HFFc6 (cell line): ENCODE measurements around the gene POLN. TPM values are rescaled to one million over a fixed set of nuclear protein-coding genes. Genes with fewer than 3 reads are reported as not detected.

Source experiments
- DNase-seq: peaks from one replicate; pipeline ENCODE4 v3.0.0-alpha.2; 2018
- H3K27ac Mint-ChIP-seq: 2 replicates; pipeline ENCODE4 v1.8.0; 2020; ENCODE audit warnings: mild to moderate bottlenecking, mixed read lengths
- H3K27me3 Mint-ChIP-seq: 2 replicates; pipeline ENCODE4 v1.8.0; 2021; ENCODE audit warnings: mild to moderate bottlenecking, moderate library complexity, mixed read lengths; ENCODE audit not compliant: insufficient read depth
- H3K36me3 Mint-ChIP-seq: 2 replicates; pipeline ENCODE4 v1.8.0; 2021; ENCODE audit warnings: low read depth, mixed read lengths
- H3K4me1 Mint-ChIP-seq: 2 replicates; pipeline ENCODE4 v1.8.0; 2020; ENCODE audit warnings: low read depth, mixed read lengths
- H3K4me3 Mint-ChIP-seq: 2 replicates; pipeline ENCODE4 v1.8.0; 2020; ENCODE audit warnings: mild to moderate bottlenecking, moderate library complexity, mixed read lengths
- H3K9me3 Mint-ChIP-seq: 2 replicates; pipeline ENCODE4 v1.8.0; 2020; ENCODE audit warnings: mild to moderate bottlenecking, mixed read lengths
- total RNA-seq, 6 experiments: library from RNA; stranded (reverse); fragmentation: NEBNext Ultra II Directional; extraction: Animal tissue kit (Norgen Biotek cat#: 25700); gene quantifications; 2 replicates in 1 of 6; 3 replicates in 5 of 6; pipeline ENCODE4 v1.2.3, GENCODE V29; 2021
- TF ChIP-seq, protein P1 (sequence below): fragments of 200-600 bp; sonication (generic); IDR thresholded peaks from 2 replicates; pipeline ENCODE4 v1.5.0; 2021; ENCODE audit warnings: antibody characterized with exemption, mild to moderate bottlenecking

The POLN gene
- total RNA-seq, 6 experiments from 2014 or later: 1.5 to 3.4 (median 2.2) TPM

DNA sequence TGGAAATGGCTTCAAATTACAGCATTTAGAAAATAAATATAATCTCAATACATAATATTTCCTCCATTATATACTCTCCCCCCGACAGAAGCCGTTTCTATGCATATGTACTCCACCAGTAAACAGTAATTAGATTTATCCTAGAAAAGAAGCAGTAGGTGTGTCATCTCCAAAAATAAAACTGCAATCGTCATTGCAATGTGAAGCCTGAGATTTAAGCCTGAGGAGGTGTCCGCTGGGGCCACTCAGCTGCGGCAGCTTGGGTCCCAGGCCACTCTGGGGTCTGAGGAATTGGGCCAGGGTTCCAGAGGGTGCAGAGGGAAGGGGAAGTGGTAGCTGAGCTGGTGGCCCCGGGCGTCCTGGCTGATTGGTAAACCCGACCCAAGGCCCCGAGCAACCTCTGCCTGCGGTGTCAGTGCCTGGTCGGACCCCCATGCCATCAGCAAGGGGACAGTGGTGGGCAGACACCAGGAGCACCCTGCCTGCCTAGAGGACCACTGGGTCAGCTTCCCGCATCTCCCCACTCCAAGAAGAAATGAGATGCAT lies 27.8 kb upstream of the POLN start:
- H3K27me3 Mint-ChIP-seq: peaks cover 13% of the 10 kb centered on the region
- TF ChIP-seq, protein P1, sequence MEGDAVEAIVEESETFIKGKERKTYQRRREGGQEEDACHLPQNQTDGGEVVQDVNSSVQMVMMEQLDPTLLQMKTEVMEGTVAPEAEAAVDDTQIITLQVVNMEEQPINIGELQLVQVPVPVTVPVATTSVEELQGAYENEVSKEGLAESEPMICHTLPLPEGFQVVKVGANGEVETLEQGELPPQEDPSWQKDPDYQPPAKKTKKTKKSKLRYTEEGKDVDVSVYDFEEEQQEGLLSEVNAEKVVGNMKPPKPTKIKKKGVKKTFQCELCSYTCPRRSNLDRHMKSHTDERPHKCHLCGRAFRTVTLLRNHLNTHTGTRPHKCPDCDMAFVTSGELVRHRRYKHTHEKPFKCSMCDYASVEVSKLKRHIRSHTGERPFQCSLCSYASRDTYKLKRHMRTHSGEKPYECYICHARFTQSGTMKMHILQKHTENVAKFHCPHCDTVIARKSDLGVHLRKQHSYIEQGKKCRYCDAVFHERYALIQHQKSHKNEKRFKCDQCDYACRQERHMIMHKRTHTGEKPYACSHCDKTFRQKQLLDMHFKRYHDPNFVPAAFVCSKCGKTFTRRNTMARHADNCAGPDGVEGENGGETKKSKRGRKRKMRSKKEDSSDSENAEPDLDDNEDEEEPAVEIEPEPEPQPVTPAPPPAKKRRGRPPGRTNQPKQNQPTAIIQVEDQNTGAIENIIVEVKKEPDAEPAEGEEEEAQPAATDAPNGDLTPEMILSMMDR: no peak
- H3K36me3 Mint-ChIP-seq: no peaks in the 10 kb centered on the region
- no peak overlapping the region for H3K4me3 Mint-ChIP-seq
- peaks cover 8% of the 10 kb centered on the region for H3K4me1 Mint-ChIP-seq
- H3K27ac Mint-ChIP-seq: no peak overlapping the region
- DNase-seq: no peak
- H3K9me3 Mint-ChIP-seq: no peaks in the 10 kb centered on the region

DNA sequence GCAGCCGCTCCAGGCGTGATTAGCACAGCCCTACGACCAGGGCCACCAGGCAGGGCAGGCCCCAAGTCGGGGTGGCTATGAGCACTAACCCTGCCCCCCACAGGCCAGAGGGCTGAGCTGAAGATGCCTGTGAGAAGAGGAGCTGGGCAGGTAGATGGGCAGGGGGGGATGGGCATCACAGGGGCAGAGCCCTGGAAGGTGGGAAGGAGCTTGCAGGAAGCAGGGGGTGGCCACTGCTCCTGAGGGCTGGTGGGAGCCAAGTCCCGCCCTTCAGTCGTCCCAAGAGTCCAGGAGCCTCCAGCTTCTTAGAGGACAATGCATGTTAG lies 27.2 kb upstream of the POLN start:
- no peak overlapping the region for H3K4me3 Mint-ChIP-seq
- no peaks in the 10 kb centered on the region for H3K36me3 Mint-ChIP-seq
- H3K9me3 Mint-ChIP-seq: no peaks in the 10 kb centered on the region
- DNase-seq: no peak
- peaks cover 8% of the 10 kb centered on the region for H3K4me1 Mint-ChIP-seq
- TF ChIP-seq, protein P1: no peak
- H3K27me3 Mint-ChIP-seq: peaks cover 13% of the 10 kb centered on the region
- no peak overlapping the region for H3K27ac Mint-ChIP-seq

DNA sequence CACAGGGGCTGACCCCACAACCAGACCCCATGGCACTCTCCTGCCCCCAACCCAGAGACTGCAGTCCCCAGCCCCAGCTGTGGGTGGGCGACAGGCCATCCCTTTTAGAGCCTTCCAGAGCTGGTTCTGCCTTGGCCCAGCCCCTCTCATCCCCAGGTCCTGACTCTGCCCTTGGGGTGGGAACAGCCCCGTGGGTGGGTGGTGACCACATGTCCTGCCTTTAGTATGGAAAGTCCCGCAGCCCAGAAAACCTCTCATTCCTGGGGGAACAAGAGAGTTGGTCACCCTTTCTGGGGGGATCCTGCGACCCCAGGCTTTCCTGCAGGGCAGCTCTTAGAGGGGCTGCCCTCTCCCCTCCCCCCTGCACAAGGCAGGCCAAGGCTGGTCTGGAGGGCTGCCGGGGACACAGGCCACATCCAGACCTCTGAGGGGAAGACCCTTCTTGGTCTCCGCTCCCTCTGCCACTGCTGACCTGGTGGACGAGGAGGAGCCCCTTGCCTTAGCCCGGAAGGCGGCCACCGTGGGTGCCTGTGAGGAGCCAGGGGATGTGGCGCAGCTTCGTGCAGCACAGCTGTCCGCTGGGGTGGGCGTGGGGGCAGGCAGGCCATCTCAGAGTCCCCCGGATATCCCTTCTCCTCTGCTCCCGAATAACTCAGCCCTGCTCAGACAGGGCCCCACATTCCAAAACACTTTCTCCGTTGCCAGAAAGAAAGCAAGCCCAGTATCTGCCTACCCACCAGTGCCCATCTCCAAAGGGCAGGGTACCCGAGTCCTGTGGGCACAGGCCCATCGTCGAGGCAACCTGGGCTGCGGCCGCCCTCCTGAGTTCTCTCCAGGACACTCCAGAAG lies 26.7 kb upstream of the POLN start:
- TF ChIP-seq, protein P1: no peak
- DNase-seq: no peak
- peaks cover 8% of the 10 kb centered on the region for H3K4me1 Mint-ChIP-seq
- no peaks in the 10 kb centered on the region for H3K9me3 Mint-ChIP-seq
- H3K27ac Mint-ChIP-seq: no peak overlapping the region
- H3K27me3 Mint-ChIP-seq: peaks cover 13% of the 10 kb centered on the region
- H3K4me3 Mint-ChIP-seq: no peak overlapping the region
- H3K36me3 Mint-ChIP-seq: no peaks in the 10 kb centered on the region

DNA sequence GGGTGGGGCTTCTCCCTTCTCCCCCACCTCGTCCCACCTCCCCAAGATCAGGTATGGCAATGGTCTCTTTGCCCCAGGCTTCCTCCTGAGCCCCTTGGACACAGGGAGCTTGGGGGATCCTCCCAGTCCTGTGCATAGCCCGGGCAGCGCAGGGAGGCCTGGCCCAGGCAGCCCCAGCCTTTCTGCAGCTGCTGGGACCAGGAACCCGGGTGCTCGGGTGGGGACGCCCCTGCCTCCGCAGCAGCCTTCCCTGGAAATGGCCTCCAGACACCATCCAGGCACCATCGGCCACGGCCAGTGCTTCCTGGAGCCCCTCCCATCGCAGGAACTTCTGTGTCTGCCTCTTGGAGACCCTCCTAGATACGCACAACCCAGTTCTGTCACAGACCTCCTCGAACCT lies 25.9 kb upstream of the POLN start:
- H3K4me1 Mint-ChIP-seq: peaks cover 8% of the 10 kb centered on the region
- H3K36me3 Mint-ChIP-seq: no peaks in the 10 kb centered on the region
- no peak overlapping the region for H3K27ac Mint-ChIP-seq
- H3K9me3 Mint-ChIP-seq: no peaks in the 10 kb centered on the region
- no peak overlapping the region for H3K4me3 Mint-ChIP-seq
- TF ChIP-seq, protein P1: no peak
- DNase-seq: no peak
- H3K27me3 Mint-ChIP-seq: peaks cover 7% of the 10 kb centered on the region

DNA sequence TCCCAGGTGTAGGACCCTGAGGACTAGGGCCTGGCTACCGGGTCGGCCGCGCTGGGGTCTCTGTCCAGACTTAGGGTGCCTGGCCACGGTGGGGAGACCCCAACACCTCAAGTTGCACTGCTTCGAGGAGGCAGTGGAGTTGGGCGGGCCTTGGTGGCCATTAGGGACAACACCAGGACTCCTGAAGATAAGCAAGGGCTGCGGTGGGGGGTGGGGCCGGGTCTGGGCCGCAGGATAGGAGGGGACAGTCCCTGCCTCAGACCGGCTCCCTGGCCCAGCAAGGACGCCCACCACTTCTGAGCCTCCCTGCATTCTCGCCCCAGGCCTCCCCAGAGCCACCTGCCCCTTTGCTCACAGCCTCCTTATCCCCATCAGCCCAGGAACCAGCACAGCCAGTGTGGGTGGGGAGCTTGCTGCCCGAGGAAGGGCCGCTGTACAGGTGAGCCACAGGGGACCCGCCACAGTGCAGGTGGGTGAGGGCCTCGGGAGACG lies 25.4 kb upstream of the POLN start:
- H3K4me1 Mint-ChIP-seq: peaks cover 8% of the 10 kb centered on the region
- no peaks in the 10 kb centered on the region for H3K36me3 Mint-ChIP-seq
- DNase-seq: no peak
- H3K4me3 Mint-ChIP-seq: no peak overlapping the region
- H3K27ac Mint-ChIP-seq: no peak overlapping the region
- H3K27me3 Mint-ChIP-seq: peaks cover 3% of the 10 kb centered on the region
- TF ChIP-seq, protein P1: no peak
- H3K9me3 Mint-ChIP-seq: no peaks in the 10 kb centered on the region
